HTERT RPE-1 (cell line): Measurements from ENCODE around the gene CCND1.

ENCODE experiments used
- in situ Hi-C: fragments of 300-500 bp; cut with MboI; formaldehyde crosslinking; loops from 4 replicates; pipeline ENCODE4 v1.14.3; 2020; ENCODE audit warnings: low sequenced_read_pairs

Gene CCND1

GRCh38 chr11:69640995-69641581 lies at the start of gene CCND1:
Gene CCND1, plus strand, starts transcription at chr11:69641156. Its CDS starts 158 bp downstream, at chr11:69641314.
- in situ Hi-C loops: no loop called here

- in situ Hi-C loops: no loop called here
These were observed 47.8 kb upstream of the CCND1 start for GRCh38 chr11:69592986-69593650.

GRCh38 chr11:69593851-69594250 lies 47.1 kb upstream of the CCND1 start:
- in situ Hi-C loops: no loop called here

GRCh38 chr11:69594481-69594880 lies 46.5 kb upstream of the CCND1 start:
- in situ Hi-C loops: no loop called here

- in situ Hi-C loops: no loop called here
These were observed 44.9 kb upstream of the CCND1 start for GRCh38 chr11:69595805-69596665.

- in situ Hi-C loops: no loop called here
These were observed 42.8 kb upstream of the CCND1 start for GRCh38 chr11:69598147-69598546.

- in situ Hi-C loops: no loop called here
These were observed 41.5 kb upstream of the CCND1 start for GRCh38 chr11:69599502-69599901.

GRCh38 chr11:69600001-69600400 lies 41.0 kb upstream of the CCND1 start:
- in situ Hi-C loops: no loop called here

GRCh38 chr11:69601011-69601975 lies 39.7 kb upstream of the CCND1 start:
- in situ Hi-C loops: no loop called here

- in situ Hi-C loops: no loop called here
These were observed 37.7 kb upstream of the CCND1 start for GRCh38 chr11:69603111-69603836.

- in situ Hi-C loops: no loop called here
These were observed 36.9 kb upstream of the CCND1 start for GRCh38 chr11:69604055-69604454.

GRCh38 chr11:69605737-69606526 lies 35.0 kb upstream of the CCND1 start:
- in situ Hi-C loops: no loop called here

GRCh38 chr11:69609351-69609750 lies 31.6 kb upstream of the CCND1 start:
- in situ Hi-C loops: no loop called here

GRCh38 chr11:69611548-69612526 lies 29.1 kb upstream of the CCND1 start:
- in situ Hi-C loops: no loop called here

GRCh38 chr11:69613594-69613993 lies 27.4 kb upstream of the CCND1 start:
- in situ Hi-C loops: no loop called here

GRCh38 chr11:69614085-69614484 lies 26.9 kb upstream of the CCND1 start:
- in situ Hi-C loops: no loop called here

GRCh38 chr11:69615545-69616278 lies 25.2 kb upstream of the CCND1 start:
- in situ Hi-C loops: no loop called here
